GM23338 (cell line): ENCODE data around the gene WASL. TPM values are rescaled to one million over a fixed set of nuclear protein-coding genes. Genes with fewer than 3 reads are reported as not detected.

Source experiments
- ATAC-seq: fragments of 200-7000 bp; cut with Tn5 transposase; 3 replicates; pipeline ENCODE4 v1.9.1; 2020
- DNase-seq: peaks from one replicate; pipeline ENCODE4 v3.0.0-alpha.2; 2015; ENCODE audit warnings: low spot score
- H2AFZ ChIP-seq: fragments of 200-600 bp; sonication (generic); 2 replicates; pipeline ENCODE4 v1.8.0; 2016; ENCODE audit warnings: antibody characterized with exemption, mild to moderate bottlenecking, moderate library complexity
- H3F3A ChIP-seq: fragments of 200-600 bp; sonication (generic); replicated peaks from 2 replicates; pipeline ENCODE4 v1.8.0; 2017; ENCODE audit warnings: antibody characterized with exemption, mixed run types, low read depth
- H3K27ac ChIP-seq: fragments of 200-600 bp; sonication (generic); 2 replicates; pipeline ENCODE4 v1.6.1; 2016; ENCODE audit warnings: low read depth
- H3K27me3 ChIP-seq: fragments of 200-600 bp; sonication (generic); 2 replicates; pipeline ENCODE4 v1.8.0; 2016; ENCODE audit warnings: mild to moderate bottlenecking, mixed run types, moderate library complexity; ENCODE audit not compliant: insufficient read depth
- H3K36me3 ChIP-seq: fragments of 200-600 bp; sonication (generic); 2 replicates; pipeline ENCODE4 v1.8.0; 2016; ENCODE audit warnings: mild to moderate bottlenecking; ENCODE audit not compliant: insufficient read depth
- H3K4me1 ChIP-seq: fragments of 200-600 bp; sonication (generic); 2 replicates; pipeline ENCODE4 v1.8.0; 2016; ENCODE audit warnings: mild to moderate bottlenecking, moderate library complexity; ENCODE audit not compliant: insufficient read depth
- H3K4me2 ChIP-seq: fragments of 200-600 bp; sonication (generic); 2 replicates; pipeline ENCODE4 v1.7.1; 2017; ENCODE audit warnings: mixed run types
- H3K4me3 ChIP-seq: fragments of 200-600 bp; sonication (generic); 2 replicates; pipeline ENCODE4 v1.6.1; 2016; ENCODE audit warnings: mixed run types
- H3K79me2 ChIP-seq: fragments of 200-600 bp; sonication (generic); replicated peaks from 2 replicates; pipeline ENCODE4 v1.8.0; 2017; ENCODE audit warnings: mild to moderate bottlenecking; ENCODE audit not compliant: insufficient read depth
- H3K9me2 ChIP-seq: fragments of 200-600 bp; sonication (generic); 2 replicates; pipeline ENCODE4 v1.8.0; 2017; ENCODE audit not compliant: insufficient read depth
- H4K20me1 ChIP-seq: fragments of 200-600 bp; sonication (generic); replicated peaks from 2 replicates; pipeline ENCODE4 v1.8.0; 2017; ENCODE audit warnings: mild to moderate bottlenecking; ENCODE audit not compliant: insufficient read depth
- H3K27ac Mint-ChIP-seq: 2 replicates; pipeline ENCODE4 v1.8.0; 2020; ENCODE audit warnings: inconsistent platforms, mild to moderate bottlenecking, moderate library complexity, mixed read lengths
- H3K27me3 Mint-ChIP-seq: 3 replicates; pipeline ENCODE4 v1.8.0; 2022; ENCODE audit warnings: low read depth, mild to moderate bottlenecking, moderate library complexity, mixed read lengths, inconsistent platforms; ENCODE audit not compliant: insufficient read depth, poor library complexity
- H3K36me3 Mint-ChIP-seq: 3 replicates; pipeline ENCODE4 v1.8.0; 2021; ENCODE audit warnings: low read depth, mild to moderate bottlenecking, inconsistent platforms, moderate library complexity, mixed read lengths
- H3K4me1 Mint-ChIP-seq: 3 replicates; pipeline ENCODE4 v1.8.0; 2020; ENCODE audit warnings: mild to moderate bottlenecking, inconsistent platforms, mixed read lengths
- H3K4me3 Mint-ChIP-seq: 3 replicates; pipeline ENCODE4 v1.8.0; 2021; ENCODE audit warnings: moderate library complexity, mild to moderate bottlenecking, inconsistent platforms, mixed read lengths
- H3K9me3 Mint-ChIP-seq: 3 replicates; pipeline ENCODE4 v1.8.0; 2020; ENCODE audit warnings: moderate library complexity, mild to moderate bottlenecking, inconsistent platforms, mixed read lengths
- CREB1 ChIP-seq: fragments of 250-450 bp; sonication (Bioruptor Pico); IDR thresholded peaks from 2 replicates; pipeline ENCODE4 v1.5.0; 2020; ENCODE audit warnings: low read depth, mild to moderate bottlenecking, moderate library complexity
- ETS1 ChIP-seq: IDR thresholded peaks from 2 replicates; pipeline ENCODE4 v1.6.1; 2016; ENCODE audit warnings: antibody characterized with exemption
- EZH2 ChIP-seq: fragments of 200-600 bp; sonication (generic); IDR thresholded peaks from one replicate; pipeline ENCODE4 v1.8.0; 2017; ENCODE audit warnings: antibody characterized with exemption, mild to moderate bottlenecking, low read depth; ENCODE audit not compliant: unreplicated experiment
- EZH2phosphoT487 ChIP-seq: fragments of 200-600 bp; sonication (generic); IDR thresholded peaks from one replicate; pipeline ENCODE4 v1.8.1; 2018; ENCODE audit warnings: antibody characterized with exemption; ENCODE audit not compliant: unreplicated experiment
- JUNB ChIP-seq: IDR thresholded peaks from one replicate; pipeline ENCODE4 v1.6.1; 2016; ENCODE audit warnings: antibody characterized with exemption; ENCODE audit not compliant: unreplicated experiment
- NANOG ChIP-seq: IDR thresholded peaks from 2 replicates; pipeline ENCODE4 v1.6.1; 2016; ENCODE audit warnings: antibody characterized with exemption, borderline replicate concordance
- POLR2AphosphoS5 ChIP-seq: IDR thresholded peaks from 2 replicates; pipeline ENCODE4 v1.6.1; 2016; ENCODE audit warnings: antibody characterized with exemption, low read depth
- STAT1 ChIP-seq: IDR thresholded peaks from one replicate; pipeline ENCODE4 v1.6.1; 2016; ENCODE audit warnings: antibody characterized with exemption; ENCODE audit not compliant: unreplicated experiment
- ZNF331 ChIP-seq: fragments of 250-450 bp; sonication (Bioruptor Pico); IDR thresholded peaks from 2 replicates; pipeline ENCODE4 v1.5.0; 2020; ENCODE audit warnings: low read depth, mild to moderate bottlenecking, moderate library complexity
- polyA plus RNA-seq: library from polyadenylated mRNA; unstranded; fragments of >200 nt; fragmentation: Nextera tagmentation; extraction: Ambion mirVana; gene quantifications from 2 replicates; pipeline ENCODE4 v1.2.1, GENCODE V29; 2016
- total RNA-seq: library from RNA; depleted of rRNA; stranded (reverse); fragments of >200 nt; shearing (Covaris generic); gene quantifications from 2 replicates; pipeline ENCODE4 v1.2.3, GENCODE V29; 2014
- TF ChIP-seq, protein P1 (sequence below): IDR thresholded peaks from one replicate; pipeline ENCODE4 v1.6.1; 2018; ENCODE audit warnings: antibody characterized with exemption; ENCODE audit not compliant: unreplicated experiment
- TF ChIP-seq, protein P2 (sequence below), 2 experiments: fragments of 200-600 bp in 1 of 2; sonication (generic) in 1 of 2; conservative IDR thresholded peaks; 2 replicates each; pipeline versions ENCODE4 v1.5.1 to v1.6.1; 2016 to 2017; ENCODE audit warnings: antibody characterized with exemption in 2 of 2, low read depth in 2 of 2, mild to moderate bottlenecking in 2 of 2, moderate library complexity in 1 of 2

The WASL gene
- total and polyA plus RNA-seq, 2 experiments from 2014 or later, result 36.4 to 45.3 TPM

DNA sequence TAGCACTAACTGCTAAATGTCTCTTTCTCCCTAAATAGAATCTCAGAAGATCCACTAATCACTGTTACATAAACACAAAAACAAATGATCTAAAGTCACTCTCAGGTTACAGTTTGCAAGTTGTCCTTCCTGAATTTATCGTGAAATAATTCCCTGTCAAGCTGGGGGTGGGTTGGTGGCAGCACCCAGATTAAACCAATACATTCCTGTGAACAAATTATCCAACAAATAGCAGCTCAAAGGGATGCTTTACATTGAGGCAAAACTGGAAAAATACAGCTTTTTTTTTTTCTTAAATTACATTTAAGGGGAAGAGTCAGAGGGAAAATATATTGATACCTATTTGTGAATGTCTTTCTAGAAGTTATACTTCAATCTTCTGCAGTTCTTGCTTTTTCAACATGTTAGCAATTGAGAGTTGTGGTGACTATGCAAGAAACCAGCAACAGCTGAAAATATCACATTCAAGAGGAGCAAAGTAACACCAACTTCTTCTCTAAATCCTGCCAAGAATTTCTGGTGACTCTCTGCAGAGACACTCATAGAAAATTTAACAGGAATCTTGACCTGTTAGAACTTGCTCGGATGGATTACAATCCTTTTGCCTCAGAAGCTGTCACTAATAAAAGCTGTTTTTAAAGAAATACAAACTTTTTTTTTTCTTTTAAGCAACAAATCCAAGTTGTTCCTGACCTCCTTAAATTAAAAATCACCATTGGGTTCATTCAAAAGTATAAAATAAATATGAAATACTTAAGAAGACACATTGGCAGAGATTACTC lies 74.2 kb downstream of the WASL start:
- Histone ChIP-seq H3K4me2 (no peak overlapping the region), H3K4me3 (no peak overlapping the region), H4K20me1 (no peaks in the 10 kb centered on the region), H3F3A (no peaks in the 10 kb centered on the region), H3K36me3 (no peaks in the 10 kb centered on the region), H2AFZ (no peak overlapping the region), H3K4me1 (peaks cover 9% of the 10 kb centered on the region; the same call in 1 of the 2 replicates), H3K27ac (no peak overlapping the region), H3K9me2 (peaks cover 7% of the 10 kb centered on the region; the same call in 1 of the 2 replicates), H3K27me3 (no peaks in the 10 kb centered on the region), H3K79me2 (no peaks in the 10 kb centered on the region)
- Mint-ChIP-seq H3K4me1 (peaks cover 15% of the 10 kb centered on the region; the same call in 2 of the 3 replicates), H3K4me3 (no peak overlapping the region), H3K27ac (no peak overlapping the region), H3K27me3 (peaks cover 2% of the 10 kb centered on the region), H3K36me3 (no peaks in the 10 kb centered on the region), H3K9me3 (no peaks in the 10 kb centered on the region)
- ATAC-seq (no peak), DNase-seq (no peak)
- TF ChIP-seq ETS1, result no peak
- TF ChIP-seq, protein P1, sequence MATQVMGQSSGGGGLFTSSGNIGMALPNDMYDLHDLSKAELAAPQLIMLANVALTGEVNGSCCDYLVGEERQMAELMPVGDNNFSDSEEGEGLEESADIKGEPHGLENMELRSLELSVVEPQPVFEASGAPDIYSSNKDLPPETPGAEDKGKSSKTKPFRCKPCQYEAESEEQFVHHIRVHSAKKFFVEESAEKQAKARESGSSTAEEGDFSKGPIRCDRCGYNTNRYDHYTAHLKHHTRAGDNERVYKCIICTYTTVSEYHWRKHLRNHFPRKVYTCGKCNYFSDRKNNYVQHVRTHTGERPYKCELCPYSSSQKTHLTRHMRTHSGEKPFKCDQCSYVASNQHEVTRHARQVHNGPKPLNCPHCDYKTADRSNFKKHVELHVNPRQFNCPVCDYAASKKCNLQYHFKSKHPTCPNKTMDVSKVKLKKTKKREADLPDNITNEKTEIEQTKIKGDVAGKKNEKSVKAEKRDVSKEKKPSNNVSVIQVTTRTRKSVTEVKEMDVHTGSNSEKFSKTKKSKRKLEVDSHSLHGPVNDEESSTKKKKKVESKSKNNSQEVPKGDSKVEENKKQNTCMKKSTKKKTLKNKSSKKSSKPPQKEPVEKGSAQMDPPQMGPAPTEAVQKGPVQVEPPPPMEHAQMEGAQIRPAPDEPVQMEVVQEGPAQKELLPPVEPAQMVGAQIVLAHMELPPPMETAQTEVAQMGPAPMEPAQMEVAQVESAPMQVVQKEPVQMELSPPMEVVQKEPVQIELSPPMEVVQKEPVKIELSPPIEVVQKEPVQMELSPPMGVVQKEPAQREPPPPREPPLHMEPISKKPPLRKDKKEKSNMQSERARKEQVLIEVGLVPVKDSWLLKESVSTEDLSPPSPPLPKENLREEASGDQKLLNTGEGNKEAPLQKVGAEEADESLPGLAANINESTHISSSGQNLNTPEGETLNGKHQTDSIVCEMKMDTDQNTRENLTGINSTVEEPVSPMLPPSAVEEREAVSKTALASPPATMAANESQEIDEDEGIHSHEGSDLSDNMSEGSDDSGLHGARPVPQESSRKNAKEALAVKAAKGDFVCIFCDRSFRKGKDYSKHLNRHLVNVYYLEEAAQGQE, result no peak
- no peak for TF ChIP-seq ZNF331 (CRISPR knock-in tag)
- TF ChIP-seq, protein P2, sequence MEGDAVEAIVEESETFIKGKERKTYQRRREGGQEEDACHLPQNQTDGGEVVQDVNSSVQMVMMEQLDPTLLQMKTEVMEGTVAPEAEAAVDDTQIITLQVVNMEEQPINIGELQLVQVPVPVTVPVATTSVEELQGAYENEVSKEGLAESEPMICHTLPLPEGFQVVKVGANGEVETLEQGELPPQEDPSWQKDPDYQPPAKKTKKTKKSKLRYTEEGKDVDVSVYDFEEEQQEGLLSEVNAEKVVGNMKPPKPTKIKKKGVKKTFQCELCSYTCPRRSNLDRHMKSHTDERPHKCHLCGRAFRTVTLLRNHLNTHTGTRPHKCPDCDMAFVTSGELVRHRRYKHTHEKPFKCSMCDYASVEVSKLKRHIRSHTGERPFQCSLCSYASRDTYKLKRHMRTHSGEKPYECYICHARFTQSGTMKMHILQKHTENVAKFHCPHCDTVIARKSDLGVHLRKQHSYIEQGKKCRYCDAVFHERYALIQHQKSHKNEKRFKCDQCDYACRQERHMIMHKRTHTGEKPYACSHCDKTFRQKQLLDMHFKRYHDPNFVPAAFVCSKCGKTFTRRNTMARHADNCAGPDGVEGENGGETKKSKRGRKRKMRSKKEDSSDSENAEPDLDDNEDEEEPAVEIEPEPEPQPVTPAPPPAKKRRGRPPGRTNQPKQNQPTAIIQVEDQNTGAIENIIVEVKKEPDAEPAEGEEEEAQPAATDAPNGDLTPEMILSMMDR (conservative IDR thresholded peaks at IDR 0.05; ENCODE audit: low read depth in 2 of 2), result no peak
- no peak for TF ChIP-seq POLR2AphosphoS5
- no peak for TF ChIP-seq NANOG
- TF ChIP-seq STAT1, result no peak
- no peak for TF ChIP-seq CREB1
- TF ChIP-seq EZH2phosphoT487, result no peak
- no peak for TF ChIP-seq EZH2
- no peak for TF ChIP-seq JUNB
